Measurements from ENCODE around the gene DOLPP1. TPM values are rescaled to one million over a fixed set of nuclear protein-coding genes. Genes with fewer than 3 reads are reported as not detected.
"Not testable (repeated sequence)": the region's sequence is repeated elsewhere in the genome, so short reads cannot be mapped to it uniquely, and the experiment has no call there.

DOLPP1 gene
- total RNA-seq, 1 experiment from 2014 or later = 32.7 TPM

- POLR2A ChIA-PET = interaction anchor here (0.7 kb wide), 1 partner anchor 36 kb away, joined by 7 read pairs; no protein-coding TSS in a partner anchor
- CTCF ChIA-PET = interaction anchor here (1.0 to 6.0 kb wide), 8 partner anchors 11 to 494 kb away, joined by 3 to 142 read pairs (median 18); partner anchors contain the start of genes C9orf50 and IER5L
- not testable (repeated sequence) for H3K27me3 Mint-ChIP-seq (ENCODE audit: low read depth); H3K4me3 Mint-ChIP-seq; H3K27ac Mint-ChIP-seq; ATAC-seq; DNase-seq (ENCODE audit: low spot score); H3K9me3 Mint-ChIP-seq
- Mint-ChIP-seq H3K36me3 (peaks cover 52% of the 10 kb centered on the region), H3K4me1 (peaks cover 31% of the 10 kb centered on the region)
Measured at GRCh38 chr9:129130271-129130670, 49.4 kb downstream of the DOLPP1 start.

- Mint-ChIP-seq H3K36me3 (peaks cover 56% of the 10 kb centered on the region), H3K27ac (no peak overlapping the region), H3K27me3 (ENCODE audit: low read depth) (no peaks in the 10 kb centered on the region), H3K9me3 (0 out of 2 replicates have a peak, but pooled peaks cover 4% of the 10 kb centered on the region), H3K4me1 (peaks cover 26% of the 10 kb centered on the region), H3K4me3 (no peak overlapping the region)
- ATAC-seq (no peak), DNase-seq (ENCODE audit: low spot score) (no peak)
- ChIA-PET POLR2A (interaction anchor here (1.5 kb wide), 1 partner anchor 47 kb away, joined by 5 read pairs; no protein-coding TSS in a partner anchor), CTCF (interaction anchor here (1.2 to 6.0 kb wide), 18 partner anchors 10 to 631 kb away, joined by 3 to 142 read pairs (median 12); partner anchors contain the start of genes C9orf50, IER5L and SH3GLB2)
- TF ChIP-seq ZNF317 (CRISPR knock-in tag; IDR thresholded peaks at IDR 0.05; ENCODE audit: borderline replicate concordance, low read depth) (no peak), E2F4 (CRISPR knock-in tag; IDR thresholded peaks at IDR 0.05; ENCODE audit: borderline replicate concordance, low read depth) (no peak), FOXP1 (CRISPR knock-in tag; IDR thresholded peaks at IDR 0.05; ENCODE audit: borderline replicate concordance) (no peak), TEAD1 (CRISPR knock-in tag; IDR thresholded peaks at IDR 0.05) (no peak), ZBTB21 (CRISPR knock-in tag; IDR thresholded peaks at IDR 0.05; ENCODE audit: borderline replicate concordance) (no peak), NR1H2 (CRISPR knock-in tag; IDR thresholded peaks at IDR 0.05) (no peak), E2F5 (CRISPR knock-in tag; IDR thresholded peaks at IDR 0.05) (no peak)
Measured at GRCh38 chr9:129130791-129131190, 49.9 kb downstream of the DOLPP1 start.

DNA sequence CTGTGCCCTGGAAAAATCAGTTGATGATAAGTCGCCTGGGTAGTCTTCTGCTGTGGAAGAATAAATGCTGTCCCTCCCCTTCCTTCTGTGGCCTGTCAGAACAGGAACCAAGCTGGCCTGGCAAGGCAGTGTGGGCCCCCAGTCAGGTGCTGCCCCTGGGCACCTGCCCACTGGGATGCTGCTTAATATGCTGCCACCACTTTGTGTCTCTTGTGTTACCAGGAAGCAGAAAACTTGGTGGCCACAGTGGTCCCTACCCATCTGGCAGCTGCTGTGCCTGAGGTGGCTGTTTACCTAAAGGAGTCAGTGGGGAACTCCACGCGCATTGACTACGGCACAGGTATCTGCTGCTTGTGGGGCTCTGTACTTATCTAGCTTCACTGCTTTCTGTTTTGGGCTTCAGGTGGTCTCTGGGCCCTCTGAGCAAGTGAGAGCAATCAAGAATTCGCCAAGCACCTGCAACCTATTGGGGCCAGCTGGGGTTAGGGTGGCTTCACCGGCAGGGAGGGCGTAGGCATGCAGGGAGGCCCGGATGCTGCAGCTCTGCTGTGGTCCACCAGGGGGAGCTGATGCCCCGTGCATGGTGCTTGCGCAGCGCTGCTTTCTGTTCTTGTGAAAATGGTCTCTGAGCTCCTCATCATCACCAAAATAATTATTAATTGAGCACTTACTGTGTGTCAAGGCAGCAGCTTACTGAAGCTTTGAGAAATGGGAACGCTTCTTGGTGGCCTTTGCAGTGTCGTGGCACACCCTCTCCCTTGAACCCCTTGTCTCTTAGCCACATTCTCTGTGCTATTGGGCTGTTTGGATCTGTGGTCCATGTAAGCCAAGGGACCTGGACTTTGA is 50.6 kb downstream of the DOLPP1 start:
- peaks cover 61% of the 10 kb centered on the region for H3K36me3 Mint-ChIP-seq
- ATAC-seq (peak; percentile 82), DNase-seq (ENCODE audit: low spot score) (peak; percentile 91)
- TF ChIP-seq, protein P1, sequence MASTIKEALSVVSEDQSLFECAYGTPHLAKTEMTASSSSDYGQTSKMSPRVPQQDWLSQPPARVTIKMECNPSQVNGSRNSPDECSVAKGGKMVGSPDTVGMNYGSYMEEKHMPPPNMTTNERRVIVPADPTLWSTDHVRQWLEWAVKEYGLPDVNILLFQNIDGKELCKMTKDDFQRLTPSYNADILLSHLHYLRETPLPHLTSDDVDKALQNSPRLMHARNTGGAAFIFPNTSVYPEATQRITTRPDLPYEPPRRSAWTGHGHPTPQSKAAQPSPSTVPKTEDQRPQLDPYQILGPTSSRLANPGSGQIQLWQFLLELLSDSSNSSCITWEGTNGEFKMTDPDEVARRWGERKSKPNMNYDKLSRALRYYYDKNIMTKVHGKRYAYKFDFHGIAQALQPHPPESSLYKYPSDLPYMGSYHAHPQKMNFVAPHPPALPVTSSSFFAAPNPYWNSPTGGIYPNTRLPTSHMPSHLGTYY (CRISPR knock-in tag; IDR thresholded peaks at IDR 0.05) = no peak
- peak; percentile 98 for TF ChIP-seq CTCF (IDR thresholded peaks at IDR 0.05)
- TF ChIP-seq NFYB (CRISPR knock-in tag; conservative IDR thresholded peaks at IDR 0.05; ENCODE audit: low read depth) = no peak
- TF ChIP-seq, protein P2, sequence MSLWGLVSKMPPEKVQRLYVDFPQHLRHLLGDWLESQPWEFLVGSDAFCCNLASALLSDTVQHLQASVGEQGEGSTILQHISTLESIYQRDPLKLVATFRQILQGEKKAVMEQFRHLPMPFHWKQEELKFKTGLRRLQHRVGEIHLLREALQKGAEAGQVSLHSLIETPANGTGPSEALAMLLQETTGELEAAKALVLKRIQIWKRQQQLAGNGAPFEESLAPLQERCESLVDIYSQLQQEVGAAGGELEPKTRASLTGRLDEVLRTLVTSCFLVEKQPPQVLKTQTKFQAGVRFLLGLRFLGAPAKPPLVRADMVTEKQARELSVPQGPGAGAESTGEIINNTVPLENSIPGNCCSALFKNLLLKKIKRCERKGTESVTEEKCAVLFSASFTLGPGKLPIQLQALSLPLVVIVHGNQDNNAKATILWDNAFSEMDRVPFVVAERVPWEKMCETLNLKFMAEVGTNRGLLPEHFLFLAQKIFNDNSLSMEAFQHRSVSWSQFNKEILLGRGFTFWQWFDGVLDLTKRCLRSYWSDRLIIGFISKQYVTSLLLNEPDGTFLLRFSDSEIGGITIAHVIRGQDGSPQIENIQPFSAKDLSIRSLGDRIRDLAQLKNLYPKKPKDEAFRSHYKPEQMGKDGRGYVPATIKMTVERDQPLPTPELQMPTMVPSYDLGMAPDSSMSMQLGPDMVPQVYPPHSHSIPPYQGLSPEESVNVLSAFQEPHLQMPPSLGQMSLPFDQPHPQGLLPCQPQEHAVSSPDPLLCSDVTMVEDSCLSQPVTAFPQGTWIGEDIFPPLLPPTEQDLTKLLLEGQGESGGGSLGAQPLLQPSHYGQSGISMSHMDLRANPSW (CRISPR knock-in tag; conservative IDR thresholded peaks at IDR 0.05; ENCODE audit: low read depth) = no peak
- H3K9me3 Mint-ChIP-seq = 0 out of 2 replicates have a peak, but pooled peaks cover 4% of the 10 kb centered on the region
- H3K27ac Mint-ChIP-seq = no peak overlapping the region
- peaks cover 21% of the 10 kb centered on the region for H3K4me1 Mint-ChIP-seq
- H3K27me3 Mint-ChIP-seq (ENCODE audit: low read depth) = no peaks in the 10 kb centered on the region
- no peak overlapping the region for H3K4me3 Mint-ChIP-seq
- POLR2A ChIA-PET = interaction anchor here (0.5 to 1.5 kb wide), 5 partner anchors 9 to 653 kb away, joined by 3 to 10 read pairs (median 5); no protein-coding TSS in a partner anchor
- CTCF ChIA-PET = interaction anchor here (0.5 to 6.0 kb wide), 96 partner anchors 9 to 654 kb away, joined by 3 to 142 read pairs (median 4); partner anchors contain the start of genes ASB6, C9orf50, CRAT and IER5L

All from WTC11 (cell line).